A673 (cell line): Measurements from ENCODE around the gene GLRA2. TPM values are rescaled to one million over a fixed set of nuclear protein-coding genes. Genes with fewer than 3 reads are reported as not detected.

Experiments
- BruUV-seq: library from RNA; stranded (reverse); fragments of 400-500 nt; replicated peaks from 2 replicates; lab custom pipeline; 2021; lab: Mats Ljungman, UMichigan
- CTCF ChIA-PET: fragments of 300-600 bp; sonication (Branson Sonifier 250); formaldehyde crosslinking; loops from one replicate; lab custom pipeline; 2022; ENCODE audit warnings: antibody characterized with exemption; lab: Charles Lee
- POLR2A ChIA-PET: fragments of 300-600 bp; sonication (Branson Sonifier 250); formaldehyde crosslinking; loops from one replicate; lab custom pipeline; 2022; ENCODE audit warnings: antibody characterized with exemption; ENCODE audit not compliant: low non-redundant PET; lab: Charles Lee
- DNase-seq: peaks from one replicate; pipeline ENCODE4 v3.0.0-alpha.2; 2015; ENCODE audit warnings: low spot score
- H3K27ac ChIP-seq: fragments of 200-600 bp; sonication (generic); 2 replicates; pipeline ENCODE4 v1.5.1; 2016; ENCODE audit warnings: mixed run types, low read depth, mild to moderate bottlenecking, mixed read lengths, antibody characterized with exemption, low read length; ENCODE audit not compliant: poor library complexity, severe bottlenecking
- H3K27me3 ChIP-seq: fragments of 200-600 bp; sonication (generic); replicated peaks from 2 replicates; pipeline ENCODE4 v1.6.1; 2017; ENCODE audit warnings: mixed run types, low read depth, mild to moderate bottlenecking, mixed read lengths, antibody characterized with exemption, low read length; ENCODE audit not compliant: insufficient read depth, poor library complexity
- H3K36me3 ChIP-seq: fragments of 200-600 bp; sonication (generic); 2 replicates; pipeline ENCODE4 v1.6.1; 2016; ENCODE audit warnings: mixed run types, mild to moderate bottlenecking, mixed read lengths, antibody characterized with exemption, low read length; ENCODE audit not compliant: insufficient read depth, poor library complexity, severe bottlenecking
- H3K4me1 ChIP-seq: fragments of 200-600 bp; sonication (generic); 2 replicates; pipeline ENCODE4 v1.6.1; 2017; ENCODE audit warnings: mixed run types, mild to moderate bottlenecking, mixed read lengths, antibody characterized with exemption, low read length; ENCODE audit not compliant: insufficient read depth, poor library complexity, severe bottlenecking
- H3K4me3 ChIP-seq: fragments of 200-600 bp; sonication (generic); 2 replicates; pipeline ENCODE4 v1.5.1; 2016; ENCODE audit warnings: low read depth, mixed run types, mild to moderate bottlenecking, mixed read lengths, low read length; ENCODE audit not compliant: poor library complexity, severe bottlenecking
- H3K9me3 ChIP-seq: fragments of 200-600 bp; sonication (generic); 2 replicates; pipeline ENCODE4 v1.6.1; 2016; ENCODE audit warnings: mixed run types, low read depth, mild to moderate bottlenecking, mixed read lengths, antibody characterized with exemption, low read length; ENCODE audit not compliant: poor library complexity, severe bottlenecking
- EZH2 ChIP-seq: fragments of 200-600 bp; sonication (generic); IDR thresholded peaks from 2 replicates; pipeline ENCODE4 v1.6.1; 2017; ENCODE audit warnings: borderline replicate concordance, low read depth, mild to moderate bottlenecking, mixed read lengths, antibody characterized with exemption, low read length; ENCODE audit not compliant: poor library complexity, severe bottlenecking
- intact Hi-C: fragments of 100-400 bp; cut with micrococcal nuclease; formaldehyde crosslinking; loops from one replicate; pipeline ENCODE4 v1.10.0; 2022; ENCODE audit not compliant: unreplicated experiment
- total RNA-seq: library from RNA; stranded (reverse); gene quantifications from 2 replicates; pipeline ENCODE4 v1.2.3, GENCODE V29; 2021
- TF ChIP-seq, protein P1 (sequence below): fragments of 300-800, 200-600 bp; sonication (generic); conservative IDR thresholded peaks from 2 replicates; pipeline ENCODE4 v1.5.1; 2017; ENCODE audit warnings: low read depth, mild to moderate bottlenecking, antibody characterized with exemption, low read length, moderate library complexity, mixed read lengths

GLRA2 gene
- total RNA-seq, 1 experiment from 2014 or later: not detected

DNA sequence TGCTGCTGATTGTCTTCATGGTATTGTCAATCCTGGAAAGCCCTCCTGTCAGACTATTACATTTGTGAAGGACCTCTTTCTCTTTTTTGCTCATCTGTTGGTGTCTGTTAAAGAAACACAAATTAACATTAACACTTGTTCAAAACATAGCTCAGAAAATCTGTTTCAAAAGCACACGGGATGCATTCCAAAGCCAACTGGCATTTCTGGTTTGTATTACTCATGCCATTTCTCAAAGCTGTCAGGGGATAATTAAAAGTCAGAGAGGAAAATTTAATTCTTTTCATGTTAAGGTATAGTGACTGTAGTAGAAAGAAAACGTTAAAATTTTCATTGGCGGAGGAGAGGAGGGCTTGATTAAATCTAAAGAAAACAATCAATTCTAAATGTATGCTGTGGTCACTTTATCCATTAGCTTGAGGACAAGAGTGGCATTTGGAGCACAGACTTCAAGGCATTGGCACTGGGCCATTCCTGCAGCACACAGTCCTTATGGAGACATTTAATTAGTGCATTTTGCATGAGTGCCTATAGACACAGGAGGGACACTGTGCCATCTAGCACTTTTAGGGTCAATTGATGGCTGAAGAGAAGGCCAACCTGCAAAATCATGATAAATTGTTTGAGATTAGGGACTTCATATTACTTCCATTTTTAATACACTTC, 21.2 kb upstream of the GLRA2 start:
- Histone ChIP-seq H3K27ac (no peak overlapping the region), H3K4me1 (no peaks in the 10 kb centered on the region), H3K27me3 (no peaks in the 10 kb centered on the region), H3K9me3 (no peaks in the 10 kb centered on the region), H3K4me3 (no peak overlapping the region), H3K36me3 (no peaks in the 10 kb centered on the region)
- BruUV-seq: no TSS peak
- TF ChIP-seq, protein P1, sequence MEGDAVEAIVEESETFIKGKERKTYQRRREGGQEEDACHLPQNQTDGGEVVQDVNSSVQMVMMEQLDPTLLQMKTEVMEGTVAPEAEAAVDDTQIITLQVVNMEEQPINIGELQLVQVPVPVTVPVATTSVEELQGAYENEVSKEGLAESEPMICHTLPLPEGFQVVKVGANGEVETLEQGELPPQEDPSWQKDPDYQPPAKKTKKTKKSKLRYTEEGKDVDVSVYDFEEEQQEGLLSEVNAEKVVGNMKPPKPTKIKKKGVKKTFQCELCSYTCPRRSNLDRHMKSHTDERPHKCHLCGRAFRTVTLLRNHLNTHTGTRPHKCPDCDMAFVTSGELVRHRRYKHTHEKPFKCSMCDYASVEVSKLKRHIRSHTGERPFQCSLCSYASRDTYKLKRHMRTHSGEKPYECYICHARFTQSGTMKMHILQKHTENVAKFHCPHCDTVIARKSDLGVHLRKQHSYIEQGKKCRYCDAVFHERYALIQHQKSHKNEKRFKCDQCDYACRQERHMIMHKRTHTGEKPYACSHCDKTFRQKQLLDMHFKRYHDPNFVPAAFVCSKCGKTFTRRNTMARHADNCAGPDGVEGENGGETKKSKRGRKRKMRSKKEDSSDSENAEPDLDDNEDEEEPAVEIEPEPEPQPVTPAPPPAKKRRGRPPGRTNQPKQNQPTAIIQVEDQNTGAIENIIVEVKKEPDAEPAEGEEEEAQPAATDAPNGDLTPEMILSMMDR: no peak
- no peak for TF ChIP-seq EZH2
- intact Hi-C loops: no loop called here
- no peak for DNase-seq
- ChIA-PET CTCF (no interaction called here), POLR2A (no interaction called here)

DNA sequence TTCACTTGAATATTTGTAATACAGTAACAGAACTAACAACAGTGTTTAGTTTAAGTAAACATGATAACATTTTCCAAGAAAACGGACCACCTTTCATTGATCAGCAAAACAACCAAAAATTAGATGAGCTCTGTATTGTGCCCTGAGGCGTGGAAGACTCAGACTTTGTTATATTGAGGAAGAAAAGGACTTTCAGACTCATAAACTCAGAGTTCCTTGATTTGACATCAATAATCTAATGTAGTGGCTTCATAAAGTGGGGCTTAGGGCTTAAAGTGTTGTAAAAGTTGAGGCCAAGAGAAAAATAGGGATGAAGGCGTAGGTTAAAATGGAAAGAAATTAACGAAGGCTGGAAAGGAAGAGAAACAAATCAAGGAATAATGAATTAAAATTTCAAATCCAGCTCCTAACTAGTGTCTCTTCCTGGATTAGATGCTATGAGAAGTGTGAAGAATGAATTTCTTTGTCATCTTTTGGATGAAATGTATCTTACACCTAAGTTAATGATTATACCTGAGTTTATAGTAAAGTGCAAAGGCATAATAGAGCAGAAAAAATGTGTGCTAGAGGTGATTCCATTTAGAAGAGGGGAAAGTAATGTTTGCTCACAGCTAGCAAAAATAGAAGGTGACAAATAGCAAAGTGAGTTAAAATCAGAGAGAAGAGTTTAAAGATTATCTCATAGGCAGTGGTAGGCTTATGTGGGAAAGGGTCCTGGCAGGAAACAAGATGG, 19.8 kb upstream of the GLRA2 start:
- no peak overlapping the region for H3K4me3 ChIP-seq
- DNase-seq: no peak
- H3K9me3 ChIP-seq: no peaks in the 10 kb centered on the region
- H3K27me3 ChIP-seq: no peaks in the 10 kb centered on the region
- intact Hi-C loops: no loop called here
- no peak overlapping the region for H3K27ac ChIP-seq
- no TSS peak for BruUV-seq
- ChIA-PET POLR2A (no interaction called here), CTCF (no interaction called here)
- no peak for TF ChIP-seq EZH2
- TF ChIP-seq, protein P1: no peak
- H3K4me1 ChIP-seq: no peaks in the 10 kb centered on the region
- no peaks in the 10 kb centered on the region for H3K36me3 ChIP-seq

DNA sequence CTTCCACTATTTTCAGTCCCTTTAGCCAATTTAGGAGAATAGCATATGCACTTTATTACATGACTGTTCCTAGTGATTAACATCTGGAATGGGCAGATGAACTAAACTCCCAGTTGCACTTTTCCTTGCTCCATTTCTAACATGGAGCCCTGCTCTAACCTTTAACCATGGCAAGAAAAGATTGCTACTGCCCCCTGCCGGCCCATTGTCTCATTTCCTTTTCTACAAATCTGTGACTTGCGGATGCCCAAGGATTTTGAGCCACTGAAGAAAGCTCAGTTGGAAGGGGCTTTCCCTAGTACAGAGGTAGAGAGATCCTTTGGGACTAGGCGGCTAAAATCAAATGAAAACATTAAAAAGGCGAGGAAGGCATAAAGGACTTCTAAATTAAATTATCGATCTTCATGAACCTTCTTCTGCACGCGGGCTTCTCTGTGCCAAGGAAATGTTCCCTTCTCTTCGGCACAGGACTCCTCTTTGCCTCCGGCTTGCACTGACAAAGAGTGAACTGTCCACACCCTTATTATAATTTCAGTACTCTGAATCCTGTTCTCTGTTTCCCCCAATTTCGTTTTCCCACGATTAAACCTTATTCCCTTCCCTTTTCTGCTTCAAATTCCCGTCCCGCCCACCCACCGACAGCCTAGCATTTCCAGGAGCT, 577 bp upstream of the GLRA2 start:
- peak; percentile 76 for DNase-seq
- TF ChIP-seq, protein P1: peak; percentile 72
- no peak for TF ChIP-seq EZH2
- no peak overlapping the region for H3K4me3 ChIP-seq

More for the DNA sequence above, 577 bp upstream of the GLRA2 start:
- POLR2A ChIA-PET: no interaction called here
- H3K27me3 ChIP-seq: peaks cover 11% of the 10 kb centered on the region
- CTCF ChIA-PET: interaction anchor here (0.7 to 1.7 kb wide), 5 partner anchors 10 to 714 kb away, joined by 3 to 5 read pairs (median 3); no protein-coding TSS in a partner anchor
- no peaks in the 10 kb centered on the region for H3K9me3 ChIP-seq
- BruUV-seq: no TSS peak
- H3K4me1 ChIP-seq: no peaks in the 10 kb centered on the region
- H3K36me3 ChIP-seq: no peaks in the 10 kb centered on the region
- intact Hi-C loops: loop anchor here (1.0 to 5.0 kb wide), 2 partner anchors 433 to 481 kb away; no protein-coding TSS in a partner anchor
- no peak overlapping the region for H3K27ac ChIP-seq
